ENCODE measurements around the gene MSANTD2. TPM values are rescaled to one million over a fixed set of nuclear protein-coding genes. Genes with fewer than 3 reads are reported as not detected.

Gene MSANTD2
- total and polyA plus RNA-seq, 11 donors: 2.2 to 5.4 (median 3.1) TPM

DNA sequence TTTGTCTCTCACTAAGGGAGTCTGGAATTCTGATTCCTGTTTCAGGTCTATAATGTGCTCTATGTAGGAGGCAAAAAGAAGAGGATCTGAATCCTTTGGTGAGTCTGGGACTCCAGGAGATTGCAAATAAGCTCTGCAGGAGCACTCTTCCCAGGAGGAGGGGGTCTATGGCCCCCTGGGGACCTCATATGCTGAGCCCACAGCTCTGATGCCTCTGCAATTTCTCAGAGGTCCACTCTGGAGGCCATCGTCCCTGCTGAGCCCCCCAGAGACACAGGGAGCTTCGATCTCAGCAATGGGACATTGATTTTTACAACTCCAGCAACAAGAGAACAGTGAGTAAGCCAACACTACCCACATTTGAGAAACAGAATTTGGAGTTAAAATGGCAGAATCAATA lies 80.7 kb downstream of the MSANTD2 start:
- TF ChIP-seq CTCF (IDR thresholded peaks at IDR 0.05) (no peak), POLR2A (IDR thresholded peaks at IDR 0.05) (no peak)
- H3K9me3 ChIP-seq: no peaks in the 10 kb centered on the region
- intact Hi-C loops (cut with DNase I): loop anchor here in 4 of 10 donors (2.0 to 5.0 kb wide), 2 partner anchors 42 to 45 kb away; no protein-coding TSS in a partner anchor
- no peak overlapping the region for H3K4me3 ChIP-seq
- peaks cover 0 to 34% (median 13%) of the 10 kb centered on the region in 12 donors for H3K4me1 ChIP-seq
- peaks cover 0 to 52% (median 22%) of the 10 kb centered on the region in 9 donors for H3K27me3 ChIP-seq
- ATAC-seq (no peak), DNase-seq (no peak)
- H3K36me3 ChIP-seq: no peaks in the 10 kb centered on the region
- WGBS, 4 donors: 39 to 52% (median 43%) methylated on average over 2 of the region's 2 CpGs
- no peak overlapping the region for H3K27ac ChIP-seq

GRCh38 chr11:124718801-124719200 lies 81.4 kb downstream of the MSANTD2 start:
- ATAC-seq (no peak), DNase-seq (no peak)
- Histone ChIP-seq H3K27ac (peak overlapping the region in 3 of 12 donors; percentile 29 to 62 (median 61)), H3K9me3 (no peaks in the 10 kb centered on the region), H3K4me1 (peaks cover 0 to 32% (median 13%) of the 10 kb centered on the region in 12 donors), H3K4me3 (peak overlapping the region in 4 of 12 donors; percentile 50 to 58 (median 52)), H3K27me3 (peaks cover 0 to 52% (median 24%) of the 10 kb centered on the region in 9 donors), H3K36me3 (no peaks in the 10 kb centered on the region)
- no peak for TF ChIP-seq POLR2A (IDR thresholded peaks at IDR 0.05)
- no peak for TF ChIP-seq CTCF (IDR thresholded peaks at IDR 0.05)
- intact Hi-C loops (cut with DNase I): loop anchor here in 4 of 10 donors (2.0 to 5.0 kb wide), 2 partner anchors 42 to 44 kb away; no protein-coding TSS in a partner anchor
- WGBS, 4 donors: 41 to 73% (median 61%) methylated on average over 11 to 14 of the region's 14 CpGs

- ATAC-seq (peak; percentile 48 to 72 (median 60)), DNase-seq (peak in 4 of 5 donors; percentile 38 to 81 (median 64))
- intact Hi-C loops (cut with DNase I): loop anchor here in 4 of 10 donors (2.0 to 5.0 kb wide), 3 partner anchors 41 to 45 kb away; partner anchors contain the start of gene ESAM (in 1 of the 4)
- TF ChIP-seq CTCF (IDR thresholded peaks at IDR 0.05) (no peak), POLR2A (IDR thresholded peaks at IDR 0.05) (no peak)
- Histone ChIP-seq H3K36me3 (no peaks in the 10 kb centered on the region), H3K4me1 (peaks cover 0 to 32% (median 13%) of the 10 kb centered on the region in 12 donors), H3K9me3 (no peaks in the 10 kb centered on the region), H3K27me3 (peaks cover 0 to 48% (median 25%) of the 10 kb centered on the region in 9 donors), H3K27ac (peak overlapping the region in 11 of 12 donors; percentile 8 to 74 (median 31)), H3K4me3 (peak overlapping the region; percentile 3 to 58 (median 49))
- 0 to 1% (median 1%) methylated on average over 33 to 45 of the region's 45 CpGs for WGBS, 4 donors
These were observed 82.2 kb downstream of the MSANTD2 start for GRCh38 chr11:124717786-124718651.

DNA sequence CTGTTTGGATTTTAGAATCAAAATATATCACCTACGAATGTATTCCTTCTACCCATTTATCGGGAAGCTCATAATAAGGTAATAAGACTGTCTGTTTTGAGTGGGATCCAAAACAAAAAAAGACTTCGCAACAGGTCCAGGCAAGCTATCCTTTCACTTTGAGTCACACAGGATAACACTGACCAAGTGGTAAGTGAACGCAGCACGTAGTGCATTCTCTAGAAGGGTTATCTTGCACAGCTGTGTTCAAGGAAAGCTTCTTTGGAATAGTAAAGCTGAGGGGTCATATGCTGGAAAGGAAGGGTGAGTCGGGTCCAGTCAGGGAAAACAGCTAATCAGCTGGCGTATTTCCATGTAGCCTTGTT lies 82.8 kb downstream of the MSANTD2 start:
- DNase-seq: no peak

More for the DNA sequence above, 82.8 kb downstream of the MSANTD2 start:
- intact Hi-C loops (cut with DNase I): loop anchor here in 4 of 10 donors (2.0 to 5.0 kb wide), 2 partner anchors 40 to 45 kb away; partner anchors contain the start of gene ESAM (in 1 of the 4)
- TF ChIP-seq POLR2A (IDR thresholded peaks at IDR 0.05) (no peak), CTCF (IDR thresholded peaks at IDR 0.05) (no peak)
- H3K27ac ChIP-seq: peak overlapping the region in 11 of 12 donors; percentile 8 to 74 (median 31)
- H3K4me1 ChIP-seq: peaks cover 0 to 31% (median 13%) of the 10 kb centered on the region in 12 donors
- H3K9me3 ChIP-seq: no peaks in the 10 kb centered on the region
- peak overlapping the region in 11 of 12 donors; percentile 3 to 58 (median 50) for H3K4me3 ChIP-seq
- peaks cover 0 to 46% (median 22%) of the 10 kb centered on the region in 9 donors for H3K27me3 ChIP-seq
- H3K36me3 ChIP-seq: no peaks in the 10 kb centered on the region
- WGBS, 4 donors: 22 to 32% (median 25%) methylated on average over 7 of the region's 7 CpGs
- peak in 3 of 4 donors; percentile 60 to 67 (median 61) for ATAC-seq
